ENCODE data around the gene AP5Z1. TPM values are rescaled to one million over a fixed set of nuclear protein-coding genes. Genes with fewer than 3 reads are reported as not detected.
"Not testable (repeated sequence)": the region's sequence is repeated elsewhere in the genome, so short reads cannot be mapped to it uniquely, and the experiment has no call there.

Gene AP5Z1
- total RNA-seq, 1 donor from 2014 or later: 88.6 TPM

DNA sequence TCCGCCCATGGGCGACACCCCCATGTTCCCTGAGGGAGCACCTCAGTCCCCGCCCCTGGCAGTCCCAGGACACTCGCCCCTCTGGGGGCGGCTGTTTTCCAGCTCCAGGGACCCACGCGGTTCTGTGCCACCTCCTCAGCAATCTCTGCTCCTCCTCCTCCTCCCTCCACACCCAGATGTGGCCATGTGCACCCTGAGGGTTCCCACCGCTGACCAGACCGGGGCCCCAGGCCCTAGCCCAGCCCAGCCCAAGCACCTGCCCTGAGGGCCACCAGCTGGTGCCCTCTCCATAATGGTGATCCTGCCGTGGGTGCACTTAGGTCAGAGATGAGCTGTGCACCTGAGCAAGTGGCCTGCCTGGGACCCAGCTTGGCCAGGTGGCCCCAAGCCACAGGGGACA, 25.1 kb downstream of the AP5Z1 start:
- TF ChIP-seq, protein P1, sequence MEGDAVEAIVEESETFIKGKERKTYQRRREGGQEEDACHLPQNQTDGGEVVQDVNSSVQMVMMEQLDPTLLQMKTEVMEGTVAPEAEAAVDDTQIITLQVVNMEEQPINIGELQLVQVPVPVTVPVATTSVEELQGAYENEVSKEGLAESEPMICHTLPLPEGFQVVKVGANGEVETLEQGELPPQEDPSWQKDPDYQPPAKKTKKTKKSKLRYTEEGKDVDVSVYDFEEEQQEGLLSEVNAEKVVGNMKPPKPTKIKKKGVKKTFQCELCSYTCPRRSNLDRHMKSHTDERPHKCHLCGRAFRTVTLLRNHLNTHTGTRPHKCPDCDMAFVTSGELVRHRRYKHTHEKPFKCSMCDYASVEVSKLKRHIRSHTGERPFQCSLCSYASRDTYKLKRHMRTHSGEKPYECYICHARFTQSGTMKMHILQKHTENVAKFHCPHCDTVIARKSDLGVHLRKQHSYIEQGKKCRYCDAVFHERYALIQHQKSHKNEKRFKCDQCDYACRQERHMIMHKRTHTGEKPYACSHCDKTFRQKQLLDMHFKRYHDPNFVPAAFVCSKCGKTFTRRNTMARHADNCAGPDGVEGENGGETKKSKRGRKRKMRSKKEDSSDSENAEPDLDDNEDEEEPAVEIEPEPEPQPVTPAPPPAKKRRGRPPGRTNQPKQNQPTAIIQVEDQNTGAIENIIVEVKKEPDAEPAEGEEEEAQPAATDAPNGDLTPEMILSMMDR (IDR thresholded peaks at IDR 0.05; ENCODE audit: unreplicated experiment): no peak
- Mint-ChIP-seq H3K4me1 (ENCODE audit: unreplicated experiment) (no peaks in the 10 kb centered on the region), H3K27me3 (ENCODE audit: unreplicated experiment) (peaks cover 18% of the 10 kb centered on the region), H3K27ac (ENCODE audit: unreplicated experiment) (no peak overlapping the region), H3K9me3 (ENCODE audit: unreplicated experiment) (no peaks in the 10 kb centered on the region), H3K4me3 (ENCODE audit: unreplicated experiment) (no peak overlapping the region), H3K36me3 (ENCODE audit: low read depth, unreplicated experiment) (peaks cover 4% of the 10 kb centered on the region)
- DNase-seq (ENCODE audit: low spot score): no peak

DNA sequence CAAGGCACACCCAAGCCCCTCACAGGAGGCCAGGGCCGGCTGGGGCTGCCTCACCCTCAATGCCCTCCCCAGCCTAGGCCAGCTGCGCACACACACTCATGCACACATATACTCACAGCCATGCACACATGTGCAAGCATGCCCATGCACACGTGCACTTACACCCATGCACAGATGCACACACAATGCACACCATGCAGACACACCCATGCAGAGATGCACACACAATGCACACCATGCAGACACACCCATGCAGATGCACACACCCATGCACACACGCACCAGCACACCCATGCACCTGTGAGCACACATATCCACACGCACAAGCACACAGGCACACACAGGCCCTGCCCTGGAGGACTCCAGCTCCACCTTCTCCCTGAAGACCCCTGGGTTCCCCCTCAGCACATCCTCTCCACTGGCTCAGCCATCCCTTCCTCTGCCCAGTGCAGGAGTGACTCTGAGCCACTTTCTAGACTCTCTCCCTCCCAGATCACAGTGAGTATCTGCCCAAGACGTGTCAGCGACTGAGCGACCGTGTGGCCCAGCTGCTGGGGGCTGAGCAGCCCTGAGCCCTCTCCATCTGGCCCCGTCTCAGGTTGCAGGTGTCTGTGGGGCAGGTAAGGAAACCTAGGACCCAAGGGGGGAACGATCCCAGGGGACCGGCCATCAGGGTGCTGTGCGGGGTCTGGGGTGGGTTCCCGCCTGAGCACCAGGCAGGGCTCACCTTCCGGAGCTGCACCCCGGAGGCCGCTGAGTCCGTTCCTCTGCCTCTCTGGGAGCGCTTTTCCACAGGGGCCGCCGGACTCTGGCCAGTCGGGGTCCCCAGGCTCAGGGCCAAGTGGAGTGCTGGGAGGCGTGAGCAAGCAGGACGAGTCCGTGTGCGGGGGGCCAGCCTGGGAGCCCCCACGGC, 25.8 kb downstream of the AP5Z1 start:
- peaks cover 15% of the 10 kb centered on the region for H3K27me3 Mint-ChIP-seq (ENCODE audit: unreplicated experiment)
- H3K4me1 Mint-ChIP-seq (ENCODE audit: unreplicated experiment): no peaks in the 10 kb centered on the region
- no peak for DNase-seq (ENCODE audit: low spot score)
- H3K27ac Mint-ChIP-seq (ENCODE audit: unreplicated experiment): peak overlapping the region; percentile 48
- TF ChIP-seq, protein P1 (IDR thresholded peaks at IDR 0.05; ENCODE audit: unreplicated experiment): no peak
- H3K4me3 Mint-ChIP-seq (ENCODE audit: unreplicated experiment): peak overlapping the region; percentile 53
- peaks cover 4% of the 10 kb centered on the region for H3K36me3 Mint-ChIP-seq (ENCODE audit: low read depth, unreplicated experiment)
- no peaks in the 10 kb centered on the region for H3K9me3 Mint-ChIP-seq (ENCODE audit: unreplicated experiment)

DNA sequence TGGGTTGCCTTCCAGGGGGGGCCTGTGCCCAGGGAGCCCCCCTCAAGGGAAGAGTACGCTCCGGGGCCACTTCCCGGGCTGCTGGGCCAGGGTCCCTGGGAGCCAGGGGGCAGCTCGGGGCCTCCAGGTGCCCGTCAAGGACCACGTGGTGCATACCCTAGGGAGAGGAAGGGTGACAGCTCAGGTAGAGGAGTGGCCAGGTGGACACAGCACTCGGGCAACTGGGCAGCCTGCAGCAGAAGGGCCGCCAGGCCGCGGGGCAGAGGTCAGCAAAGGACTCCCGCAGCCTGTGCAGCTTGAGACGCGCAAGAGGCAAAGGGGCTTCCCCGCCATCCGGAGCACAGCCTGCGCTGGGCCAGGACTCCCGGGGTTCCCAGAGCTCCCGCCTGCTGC, 26.4 kb downstream of the AP5Z1 start:
- Mint-ChIP-seq H3K4me3 (ENCODE audit: unreplicated experiment) (no peak overlapping the region), H3K27me3 (ENCODE audit: unreplicated experiment) (peaks cover 13% of the 10 kb centered on the region), H3K9me3 (ENCODE audit: unreplicated experiment) (no peaks in the 10 kb centered on the region), H3K27ac (ENCODE audit: unreplicated experiment) (no peak overlapping the region), H3K36me3 (ENCODE audit: low read depth, unreplicated experiment) (peaks cover 4% of the 10 kb centered on the region), H3K4me1 (ENCODE audit: unreplicated experiment) (no peaks in the 10 kb centered on the region)
- DNase-seq (ENCODE audit: low spot score): no peak
- TF ChIP-seq, protein P1 (IDR thresholded peaks at IDR 0.05; ENCODE audit: unreplicated experiment): no peak

DNA sequence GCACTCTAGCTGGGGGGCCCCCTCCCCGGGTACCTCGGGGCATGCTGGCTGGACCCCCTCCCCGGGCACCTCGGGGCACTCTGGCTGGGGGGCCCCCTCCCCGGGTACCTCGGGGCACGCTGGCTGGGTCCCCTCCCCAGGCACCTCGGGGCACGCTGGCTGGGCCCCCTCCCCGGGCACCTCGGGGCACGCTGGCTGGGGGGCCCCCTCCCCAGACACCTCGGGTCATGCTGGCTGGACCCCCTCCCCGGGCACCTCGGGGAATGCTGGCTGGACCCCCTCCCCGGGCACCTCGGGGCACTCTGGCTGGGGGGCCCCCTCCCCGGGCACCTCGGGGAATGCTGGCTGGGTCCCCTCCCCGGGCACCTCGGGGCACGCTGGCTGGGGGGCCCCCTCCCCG, 27.2 kb downstream of the AP5Z1 start:
- H3K36me3 Mint-ChIP-seq (ENCODE audit: low read depth, unreplicated experiment); H3K27ac Mint-ChIP-seq (ENCODE audit: unreplicated experiment); H3K9me3 Mint-ChIP-seq (ENCODE audit: unreplicated experiment); H3K4me3 Mint-ChIP-seq (ENCODE audit: unreplicated experiment); H3K4me1 Mint-ChIP-seq (ENCODE audit: unreplicated experiment); DNase-seq (ENCODE audit: low spot score): not testable (repeated sequence)
- peaks cover 13% of the 10 kb centered on the region for H3K27me3 Mint-ChIP-seq (ENCODE audit: unreplicated experiment)

DNA sequence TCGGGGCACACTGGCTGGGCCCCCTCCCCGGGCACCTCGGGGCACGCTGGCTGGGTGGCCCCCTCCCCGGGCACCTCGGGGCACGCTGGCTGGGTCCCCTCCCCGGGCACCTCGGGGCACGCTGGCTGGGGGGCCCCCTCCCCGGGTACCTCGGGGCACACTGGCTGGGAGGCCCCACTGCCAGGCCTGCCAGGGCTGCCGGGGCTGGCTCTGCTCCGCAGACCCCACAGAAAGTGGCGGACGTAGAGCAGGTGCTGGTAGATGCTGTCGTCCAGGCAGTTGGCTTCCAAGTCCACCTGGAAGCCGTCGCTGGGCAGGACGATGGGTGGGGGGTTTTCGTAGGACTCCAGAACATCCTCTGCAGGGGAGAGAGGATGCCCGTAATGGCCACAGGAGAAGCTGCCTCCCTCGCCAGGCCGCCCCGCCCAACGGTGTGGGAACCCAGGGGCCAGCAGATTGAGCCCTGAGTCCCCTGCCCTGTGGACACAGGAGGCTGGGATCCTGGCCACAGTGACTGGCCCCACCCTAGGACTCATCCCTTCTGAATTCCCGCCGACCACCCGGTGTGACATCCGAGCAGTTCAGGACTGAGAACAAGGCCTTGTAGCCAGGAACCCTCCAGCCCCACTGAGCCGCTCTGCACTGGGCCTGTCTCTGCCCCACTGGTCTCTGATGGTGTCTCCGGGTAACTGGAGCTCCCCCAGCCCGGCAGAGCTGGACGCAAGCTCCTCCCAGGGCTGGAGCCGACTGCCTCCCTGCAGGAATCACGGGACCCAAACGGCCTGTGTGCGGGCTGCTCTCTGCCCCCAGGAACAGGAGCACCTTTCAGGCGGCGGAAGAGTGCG, 28.2 kb downstream of the AP5Z1 start:
- TF ChIP-seq, protein P1 (IDR thresholded peaks at IDR 0.05; ENCODE audit: unreplicated experiment): no peak
- Mint-ChIP-seq H3K36me3 (ENCODE audit: low read depth, unreplicated experiment) (peaks cover 8% of the 10 kb centered on the region), H3K27ac (ENCODE audit: unreplicated experiment) (no peak overlapping the region), H3K4me3 (ENCODE audit: unreplicated experiment) (no peak overlapping the region), H3K27me3 (ENCODE audit: unreplicated experiment) (peaks cover 16% of the 10 kb centered on the region), H3K4me1 (ENCODE audit: unreplicated experiment) (no peaks in the 10 kb centered on the region), H3K9me3 (ENCODE audit: unreplicated experiment) (no peaks in the 10 kb centered on the region)
- DNase-seq (ENCODE audit: low spot score): no peak

Measured in endothelial cell (in vitro differentiated cells).